ENCODE results near the gene CAPN3. TPM values are rescaled to one million over a fixed set of nuclear protein-coding genes. Genes with fewer than 3 reads are reported as not detected.

The CAPN3 gene
- total and polyA plus RNA-seq, 2 donors (not counting 3 experiments of a cell fraction or from before 2014, with no cell fraction given): 2.2 to 3.7 TPM

DNA sequence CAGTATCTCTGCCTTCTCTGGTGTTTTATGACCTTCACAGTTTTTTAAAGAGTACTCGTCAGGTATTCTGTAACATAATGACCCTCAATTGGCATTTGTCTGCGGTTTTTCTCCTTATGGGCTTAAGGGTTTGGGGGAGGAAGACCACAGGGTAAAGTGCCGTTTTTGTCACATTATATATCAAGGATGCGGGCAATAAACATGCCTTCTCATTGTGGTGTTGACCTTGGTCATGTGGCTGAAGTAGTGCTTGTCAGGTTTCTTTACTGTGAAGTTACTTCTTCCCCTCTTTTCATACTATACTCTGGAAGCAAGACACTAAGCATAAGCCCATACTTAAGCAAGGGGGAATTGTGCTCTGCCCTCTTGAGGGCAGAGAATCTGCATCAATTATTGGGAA, 16.6 kb downstream of the CAPN3 start:
- intact Hi-C loops (cut with micrococcal nuclease) (no loop called here), dilution Hi-C loops (cut with MboI; ENCODE audit: extremely low pct_ligation_motif_present, low sequenced_read_pairs) (no loop called here)
- FAIRE-seq (no peak), DNase-seq (ENCODE audit: low read depth, low spot score) (no peak)
- H3K4me3 ChIP-seq (replicated peaks in 1 of 3; ENCODE audit: insufficient read depth in 1 of 3, low read depth in 1 of 3, low read length in 3 of 3): no peak overlapping the region
- BruUV-seq (replicated peaks): no TSS peak
- H3K36me3 ChIP-seq (ENCODE audit: control insufficient read depth in 2 of 2, extremely low read depth in 1 of 2, insufficient read depth in 2 of 2, low read length in 2 of 2): no peaks in the 10 kb centered on the region
- POLR2A ChIA-PET: no interaction called here
- H3K9ac ChIP-seq (replicated peaks; ENCODE audit: extremely low read depth, insufficient read depth, low read length): no peak overlapping the region
- no peak overlapping the region for H3K4me2 ChIP-seq (ENCODE audit: insufficient read depth, low read length)
- no peaks in the 10 kb centered on the region for H3K9me3 ChIP-seq (replicated peaks; ENCODE audit: control insufficient read depth, insufficient read depth, low read length)
- H3K4me1 ChIP-seq (ENCODE audit: control insufficient read depth, extremely low read depth, insufficient read depth, low read length): no peaks in the 10 kb centered on the region
- no peaks in the 10 kb centered on the region for H3K9me1 ChIP-seq (replicated peaks; ENCODE audit: control insufficient read depth, extremely low read depth, insufficient read depth, low read length)
- H3K79me2 ChIP-seq (ENCODE audit: control insufficient read depth, insufficient read depth, low read length): no peaks in the 10 kb centered on the region
- no peak overlapping the region for H2AFZ ChIP-seq (ENCODE audit: low read depth, low read length)
- no peaks in the 10 kb centered on the region for H3K27me3 ChIP-seq (ENCODE audit: control insufficient read depth in 2 of 2, insufficient read depth in 2 of 2, low read length in 2 of 2)
- H4K20me1 ChIP-seq (replicated peaks; ENCODE audit: control insufficient read depth, extremely low read depth, insufficient read depth, low read length): no peaks in the 10 kb centered on the region
- TF ChIP-seq GATA2 (IDR thresholded peaks at IDR 0.05; ENCODE audit: insufficient read depth, insufficient read length, low read depth, low read length): no peak
- TF ChIP-seq, protein P1, sequence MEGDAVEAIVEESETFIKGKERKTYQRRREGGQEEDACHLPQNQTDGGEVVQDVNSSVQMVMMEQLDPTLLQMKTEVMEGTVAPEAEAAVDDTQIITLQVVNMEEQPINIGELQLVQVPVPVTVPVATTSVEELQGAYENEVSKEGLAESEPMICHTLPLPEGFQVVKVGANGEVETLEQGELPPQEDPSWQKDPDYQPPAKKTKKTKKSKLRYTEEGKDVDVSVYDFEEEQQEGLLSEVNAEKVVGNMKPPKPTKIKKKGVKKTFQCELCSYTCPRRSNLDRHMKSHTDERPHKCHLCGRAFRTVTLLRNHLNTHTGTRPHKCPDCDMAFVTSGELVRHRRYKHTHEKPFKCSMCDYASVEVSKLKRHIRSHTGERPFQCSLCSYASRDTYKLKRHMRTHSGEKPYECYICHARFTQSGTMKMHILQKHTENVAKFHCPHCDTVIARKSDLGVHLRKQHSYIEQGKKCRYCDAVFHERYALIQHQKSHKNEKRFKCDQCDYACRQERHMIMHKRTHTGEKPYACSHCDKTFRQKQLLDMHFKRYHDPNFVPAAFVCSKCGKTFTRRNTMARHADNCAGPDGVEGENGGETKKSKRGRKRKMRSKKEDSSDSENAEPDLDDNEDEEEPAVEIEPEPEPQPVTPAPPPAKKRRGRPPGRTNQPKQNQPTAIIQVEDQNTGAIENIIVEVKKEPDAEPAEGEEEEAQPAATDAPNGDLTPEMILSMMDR (IDR thresholded peaks at IDR 0.05; ENCODE audit: extremely low read depth in 1 of 2, insufficient read depth in 1 of 2, low read depth in 1 of 2, low read length in 2 of 2): no peak
- no peak for TF ChIP-seq POLR2AphosphoS5 (IDR thresholded peaks at IDR 0.05; ENCODE audit: insufficient read depth, low read depth, low read length)
- TF ChIP-seq, protein P2, sequence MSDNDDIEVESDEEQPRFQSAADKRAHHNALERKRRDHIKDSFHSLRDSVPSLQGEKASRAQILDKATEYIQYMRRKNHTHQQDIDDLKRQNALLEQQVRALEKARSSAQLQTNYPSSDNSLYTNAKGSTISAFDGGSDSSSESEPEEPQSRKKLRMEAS (IDR thresholded peaks at IDR 0.05; ENCODE audit: insufficient read depth, insufficient read length): no peak
- TF ChIP-seq FOS (IDR thresholded peaks at IDR 0.05; ENCODE audit: borderline replicate concordance, insufficient read depth, low read length): no peak
- TF ChIP-seq EZH2 (IDR thresholded peaks at IDR 0.05; ENCODE audit: borderline replicate concordance, low read depth, low read length, severe bottlenecking): no peak
- TF ChIP-seq JUN (IDR thresholded peaks at IDR 0.05; ENCODE audit: borderline replicate concordance, insufficient read depth, insufficient read length, low read depth): no peak
- no peak for TF ChIP-seq POLR2A (IDR thresholded peaks at IDR 0.05; ENCODE audit: low read depth, low read length)
- TF ChIP-seq MYC (IDR thresholded peaks at IDR 0.05; ENCODE audit: low read depth, low read length): no peak
- H3K27ac ChIP-seq (ENCODE audit: insufficient read depth, low read depth, low read length): no peak overlapping the region
- CTCF ChIA-PET: interaction anchor here (0.6 to 4.5 kb wide), 6 partner anchors 8 to 219 kb away, joined by 3 to 31 read pairs (median 4); partner anchors contain the start of gene PLA2G4F

Data from endothelial cell of umbilical vein (primary cell).